Measurements from ENCODE around the gene BTN3A1. TPM values are rescaled to one million over a fixed set of nuclear protein-coding genes. Genes with fewer than 3 reads are reported as not detected.

The BTN3A1 gene
- total RNA-seq, 1 donor, result 25.3 TPM

DNA sequence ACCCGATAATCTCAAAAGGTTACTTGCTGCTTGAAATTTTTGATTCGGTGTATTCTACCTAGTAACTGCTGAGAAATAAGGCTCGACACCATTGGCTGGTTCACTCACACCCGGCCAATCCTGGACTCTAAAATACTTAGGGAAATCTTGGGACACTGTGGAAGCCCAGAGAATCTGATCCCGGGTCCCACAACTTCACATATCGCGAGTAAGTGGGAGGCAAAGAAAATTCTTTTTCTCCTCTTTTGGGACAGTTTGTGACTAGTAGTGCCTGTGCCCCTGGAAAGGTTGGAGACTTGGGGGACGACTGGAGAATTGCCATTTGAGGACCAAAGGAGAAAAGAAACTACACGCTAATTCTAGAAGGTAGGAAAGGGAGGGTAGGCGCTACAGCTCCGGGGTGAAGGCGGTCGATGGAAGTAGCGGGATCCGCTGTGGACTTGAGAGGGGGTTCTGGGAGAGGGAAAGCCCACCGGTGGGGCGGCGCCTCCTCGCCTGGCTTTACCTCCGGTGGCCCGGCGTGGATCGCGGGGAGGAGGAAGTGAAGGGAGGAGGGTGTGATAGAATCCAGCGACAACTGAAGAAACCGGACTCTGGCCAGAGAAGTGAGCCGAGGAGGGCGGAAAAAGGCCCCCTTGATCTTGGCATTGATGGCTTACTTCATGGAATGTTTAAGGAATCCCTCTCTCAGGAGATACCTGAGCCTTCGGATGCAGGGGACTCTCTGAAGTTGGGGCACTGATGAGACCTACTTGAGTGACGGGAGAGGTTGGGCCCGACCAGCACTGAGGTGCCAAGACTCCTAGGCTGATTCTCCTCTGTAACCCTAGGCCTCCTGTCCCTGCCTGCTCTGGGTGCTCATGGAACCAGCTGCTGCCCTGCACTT is 19.4 kb downstream of the BTN3A1 start:
- Histone ChIP-seq H3K27ac (ENCODE audit: low read depth, low read length) (peak overlapping the region; percentile 84), H3K36me3 (ENCODE audit: insufficient read depth, low read length) (peaks cover 7% of the 10 kb centered on the region), H3K9me3 (ENCODE audit: low read depth, low read length) (no peaks in the 10 kb centered on the region), H2AFZ (ENCODE audit: low read length) (peak overlapping the region; percentile 97), H3K4me1 (ENCODE audit: insufficient read depth, low read length) (peaks cover 20% of the 10 kb centered on the region), H3K79me2 (ENCODE audit: insufficient read depth, low read length) (peaks cover 33% of the 10 kb centered on the region), H3K4me3 (ENCODE audit: insufficient read depth, low read length) (peak overlapping the region; percentile 89), H4K20me1 (ENCODE audit: insufficient read depth, low read length) (no peaks in the 10 kb centered on the region), H3K27me3 (ENCODE audit: insufficient read depth, low read length) (no peaks in the 10 kb centered on the region), H3K4me2 (ENCODE audit: insufficient read depth, low read length) (peak overlapping the region; percentile 87)
- peak; percentile 92 for DNase-seq (ENCODE audit: insufficient read length, low spot score, missing footprints)
- TF ChIP-seq, protein P1, sequence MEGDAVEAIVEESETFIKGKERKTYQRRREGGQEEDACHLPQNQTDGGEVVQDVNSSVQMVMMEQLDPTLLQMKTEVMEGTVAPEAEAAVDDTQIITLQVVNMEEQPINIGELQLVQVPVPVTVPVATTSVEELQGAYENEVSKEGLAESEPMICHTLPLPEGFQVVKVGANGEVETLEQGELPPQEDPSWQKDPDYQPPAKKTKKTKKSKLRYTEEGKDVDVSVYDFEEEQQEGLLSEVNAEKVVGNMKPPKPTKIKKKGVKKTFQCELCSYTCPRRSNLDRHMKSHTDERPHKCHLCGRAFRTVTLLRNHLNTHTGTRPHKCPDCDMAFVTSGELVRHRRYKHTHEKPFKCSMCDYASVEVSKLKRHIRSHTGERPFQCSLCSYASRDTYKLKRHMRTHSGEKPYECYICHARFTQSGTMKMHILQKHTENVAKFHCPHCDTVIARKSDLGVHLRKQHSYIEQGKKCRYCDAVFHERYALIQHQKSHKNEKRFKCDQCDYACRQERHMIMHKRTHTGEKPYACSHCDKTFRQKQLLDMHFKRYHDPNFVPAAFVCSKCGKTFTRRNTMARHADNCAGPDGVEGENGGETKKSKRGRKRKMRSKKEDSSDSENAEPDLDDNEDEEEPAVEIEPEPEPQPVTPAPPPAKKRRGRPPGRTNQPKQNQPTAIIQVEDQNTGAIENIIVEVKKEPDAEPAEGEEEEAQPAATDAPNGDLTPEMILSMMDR (IDR thresholded peaks at IDR 0.05; ENCODE audit: extremely low read depth, low read depth, low read length), result no peak

DNA sequence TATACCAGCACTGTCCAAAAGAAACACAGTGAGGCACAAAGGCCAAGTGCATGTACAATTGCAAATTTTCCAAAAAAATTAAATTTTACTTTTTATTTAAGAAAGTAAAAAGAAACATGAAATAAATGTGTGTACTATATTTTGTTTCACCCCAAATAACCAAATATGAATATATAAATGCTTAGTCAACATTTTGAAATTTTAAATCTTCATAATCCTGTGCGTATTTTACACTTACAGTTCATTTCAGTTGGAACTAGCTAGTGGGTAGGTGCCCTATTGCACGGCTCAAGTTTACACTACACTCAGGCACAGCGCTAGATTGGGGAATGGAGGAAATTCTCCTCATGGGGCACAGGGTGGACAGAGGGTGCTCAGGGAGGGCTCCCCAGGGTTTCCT is 20.3 kb downstream of the BTN3A1 start:
- peak overlapping the region; percentile 89 for H3K4me3 ChIP-seq (ENCODE audit: insufficient read depth, low read length)
- no peaks in the 10 kb centered on the region for H4K20me1 ChIP-seq (ENCODE audit: insufficient read depth, low read length)
- TF ChIP-seq, protein P1 (IDR thresholded peaks at IDR 0.05; ENCODE audit: extremely low read depth, low read depth, low read length), result no peak
- peak overlapping the region; percentile 87 for H3K4me2 ChIP-seq (ENCODE audit: insufficient read depth, low read length)
- no peaks in the 10 kb centered on the region for H3K9me3 ChIP-seq (ENCODE audit: low read depth, low read length)
- H3K79me2 ChIP-seq (ENCODE audit: insufficient read depth, low read length), result peaks cover 33% of the 10 kb centered on the region
- H3K27ac ChIP-seq (ENCODE audit: low read depth, low read length), result no peak overlapping the region
- peaks cover 15% of the 10 kb centered on the region for H3K36me3 ChIP-seq (ENCODE audit: insufficient read depth, low read length)
- DNase-seq (ENCODE audit: insufficient read length, low spot score, missing footprints), result no peak
- no peaks in the 10 kb centered on the region for H3K27me3 ChIP-seq (ENCODE audit: insufficient read depth, low read length)
- H3K4me1 ChIP-seq (ENCODE audit: insufficient read depth, low read length), result peaks cover 20% of the 10 kb centered on the region
- no peak overlapping the region for H2AFZ ChIP-seq (ENCODE audit: low read length)

DNA sequence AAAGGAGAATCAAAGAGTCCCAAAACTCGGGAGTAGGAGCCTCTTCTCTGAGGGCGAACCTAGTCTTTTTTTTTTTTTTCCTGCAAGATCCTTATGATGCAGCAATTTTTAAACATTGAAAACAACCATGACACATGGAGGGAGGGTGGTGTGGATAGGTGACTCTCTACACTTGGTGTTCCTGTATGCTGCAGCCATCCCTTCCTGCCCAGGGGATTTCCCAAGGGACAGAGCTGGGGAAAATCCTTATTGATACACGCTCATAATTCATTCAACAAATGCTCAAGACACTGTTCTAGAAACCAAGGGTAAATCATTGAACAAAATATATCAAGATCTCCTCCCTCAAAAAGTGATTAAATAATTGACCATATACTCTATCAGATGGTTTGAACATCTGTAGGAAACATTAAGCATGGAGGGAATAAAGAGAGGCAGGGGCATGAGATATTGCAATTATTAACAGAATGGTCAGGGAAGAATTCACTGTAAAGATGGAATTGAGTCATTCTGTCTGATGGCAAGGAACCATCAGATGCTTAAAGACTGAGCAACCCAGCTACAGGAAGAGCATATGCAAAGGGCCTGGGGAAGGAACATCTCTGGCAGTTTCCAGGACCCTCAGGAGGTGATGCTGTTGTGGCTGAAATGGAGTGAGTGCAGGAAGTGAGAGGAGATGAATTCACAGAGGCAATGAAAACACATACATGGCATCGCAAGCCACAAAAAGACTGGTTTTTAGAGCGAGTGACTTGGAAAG is 24.8 kb downstream of the BTN3A1 start:
- Histone ChIP-seq H2AFZ (ENCODE audit: low read length) (no peak overlapping the region), H3K4me1 (ENCODE audit: insufficient read depth, low read length) (peaks cover 23% of the 10 kb centered on the region), H4K20me1 (ENCODE audit: insufficient read depth, low read length) (no peaks in the 10 kb centered on the region), H3K27ac (ENCODE audit: low read depth, low read length) (no peak overlapping the region), H3K9me3 (ENCODE audit: low read depth, low read length) (no peaks in the 10 kb centered on the region), H3K27me3 (ENCODE audit: insufficient read depth, low read length) (no peaks in the 10 kb centered on the region), H3K4me2 (ENCODE audit: insufficient read depth, low read length) (no peak overlapping the region), H3K36me3 (ENCODE audit: insufficient read depth, low read length) (peaks cover 40% of the 10 kb centered on the region), H3K79me2 (ENCODE audit: insufficient read depth, low read length) (peaks cover 33% of the 10 kb centered on the region), H3K4me3 (ENCODE audit: insufficient read depth, low read length) (no peak overlapping the region)
- no peak for DNase-seq (ENCODE audit: insufficient read length, low spot score, missing footprints)
- TF ChIP-seq, protein P1 (IDR thresholded peaks at IDR 0.05; ENCODE audit: extremely low read depth, low read depth, low read length), result no peak

DNA sequence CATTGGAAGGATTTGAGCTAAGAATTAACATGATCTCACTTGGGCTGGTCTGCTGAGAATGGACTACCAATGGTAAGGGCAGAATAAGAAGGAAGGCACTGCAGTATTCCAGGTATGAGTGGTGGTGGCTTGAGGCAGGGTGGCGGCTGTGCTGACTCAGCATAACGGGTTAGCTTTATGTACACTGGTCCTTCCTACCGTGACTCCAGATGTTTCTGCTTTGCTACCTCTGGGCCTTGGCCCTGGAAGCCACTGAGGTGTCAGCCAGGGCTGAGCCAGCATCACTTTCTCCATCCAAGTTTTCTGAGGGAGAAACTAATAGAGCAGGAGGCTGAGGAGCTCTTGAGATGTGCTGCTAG is 25.4 kb downstream of the BTN3A1 start:
- Histone ChIP-seq H3K79me2 (ENCODE audit: insufficient read depth, low read length) (peaks cover 29% of the 10 kb centered on the region), H2AFZ (ENCODE audit: low read length) (no peak overlapping the region), H3K4me1 (ENCODE audit: insufficient read depth, low read length) (peaks cover 24% of the 10 kb centered on the region), H3K27ac (ENCODE audit: low read depth, low read length) (no peak overlapping the region), H3K27me3 (ENCODE audit: insufficient read depth, low read length) (no peaks in the 10 kb centered on the region), H4K20me1 (ENCODE audit: insufficient read depth, low read length) (no peaks in the 10 kb centered on the region), H3K9me3 (ENCODE audit: low read depth, low read length) (no peaks in the 10 kb centered on the region), H3K36me3 (ENCODE audit: insufficient read depth, low read length) (peaks cover 40% of the 10 kb centered on the region), H3K4me2 (ENCODE audit: insufficient read depth, low read length) (no peak overlapping the region), H3K4me3 (ENCODE audit: insufficient read depth, low read length) (no peak overlapping the region)
- DNase-seq (ENCODE audit: insufficient read length, low spot score, missing footprints), result no peak
- TF ChIP-seq, protein P1 (IDR thresholded peaks at IDR 0.05; ENCODE audit: extremely low read depth, low read depth, low read length), result no peak

All from osteoblast (primary cell).